Hepatocyte (in vitro differentiated cells): ENCODE data around the gene BCOR. TPM values are rescaled to one million over a fixed set of nuclear protein-coding genes. Genes with fewer than 3 reads are reported as not detected.

Source experiments
- DNase-seq: peaks from one replicate; pipeline ENCODE4 v3.0.0-alpha.2; 2016; ENCODE audit warnings: low spot score
- H2AFZ ChIP-seq: fragments of 200-600 bp; sonication (generic); 2 replicates; pipeline ENCODE4 v1.6.0; 2016; ENCODE audit warnings: antibody characterized with exemption, mild to moderate bottlenecking
- H3K27ac ChIP-seq: fragments of 200-600 bp; sonication (generic); 2 replicates; pipeline ENCODE4 v1.5.1; 2016; ENCODE audit warnings: mild to moderate bottlenecking
- H3K27me3 ChIP-seq: fragments of 200-600 bp; sonication (generic); 2 replicates; pipeline ENCODE4 v1.6.1; 2016
- H3K36me3 ChIP-seq: fragments of 200-600 bp; sonication (generic); replicated peaks from 2 replicates; pipeline ENCODE4 v1.5.1; 2016; ENCODE audit warnings: low read depth; ENCODE audit not compliant: insufficient read depth
- H3K4me1 ChIP-seq: fragments of 200-600 bp; sonication (generic); 2 replicates; pipeline ENCODE4 v1.5.1; 2016; ENCODE audit warnings: mild to moderate bottlenecking, moderate library complexity; ENCODE audit not compliant: insufficient read depth
- H3K4me2 ChIP-seq: fragments of 200-600 bp; sonication (generic); 2 replicates; pipeline ENCODE4 v1.6.0; 2016
- H3K4me3 ChIP-seq: fragments of 200-600 bp; sonication (generic); 2 replicates; pipeline ENCODE4 v1.5.1; 2016; ENCODE audit warnings: mild to moderate bottlenecking
- H3K79me2 ChIP-seq: fragments of 200-600 bp; sonication (generic); 2 replicates; pipeline ENCODE4 v1.6.0; 2017; ENCODE audit warnings: mild to moderate bottlenecking
- H3K9me2 ChIP-seq: fragments of 200-600 bp; sonication (generic); replicated peaks from 2 replicates; pipeline ENCODE4 v1.6.0; 2017; ENCODE audit warnings: mild to moderate bottlenecking; ENCODE audit not compliant: insufficient read depth
- H3K9me3 ChIP-seq: fragments of 200-600 bp; sonication (generic); 2 replicates; pipeline ENCODE4 v1.5.1; 2016; ENCODE audit warnings: low read depth, mild to moderate bottlenecking
- H4K20me1 ChIP-seq: fragments of 200-600 bp; sonication (generic); 2 replicates; pipeline ENCODE4 v1.6.0; 2016; ENCODE audit warnings: mild to moderate bottlenecking; ENCODE audit not compliant: insufficient read depth, poor library complexity, severe bottlenecking
- EZH2 ChIP-seq: fragments of 200-600 bp; sonication (generic); IDR thresholded peaks from 2 replicates; pipeline ENCODE4 v1.6.1; 2016; ENCODE audit warnings: antibody characterized with exemption, mild to moderate bottlenecking, borderline replicate concordance
- EZH2phosphoT487 ChIP-seq: fragments of 200-600 bp; sonication (generic); IDR thresholded peaks from one replicate; pipeline ENCODE4 v1.6.1; 2018; ENCODE audit warnings: antibody characterized with exemption, mild to moderate bottlenecking, low read depth, moderate library complexity; ENCODE audit not compliant: unreplicated experiment, severe bottlenecking
- WGBS: methylation state at CpG from one replicate; pipeline ENCODE4 v1.1.6; 2016; ENCODE audit warnings: low lambda C conversion rate; ENCODE audit errors: missing lambda C conversion rate; 5-methylcytosine and 5-hydroxymethylcytosine counted together
- polyA plus RNA-seq: library from polyadenylated mRNA; unstranded; fragments of >200 nt; fragmentation: Nextera tagmentation; extraction: Ambion mirVana; gene quantifications from 2 replicates; pipeline ENCODE4 v1.2.1, GENCODE V29; 2016
- total RNA-seq: library from RNA; depleted of rRNA; stranded (reverse); fragments of >200 nt; gene quantifications from 2 replicates; pipeline ENCODE4 v1.2.3, GENCODE V29; 2014
- TF ChIP-seq, protein P1 (sequence below): fragments of 200-600 bp; sonication (generic); IDR thresholded peaks from 2 replicates; pipeline ENCODE4 v1.5.1; 2016; ENCODE audit warnings: antibody characterized with exemption, mild to moderate bottlenecking; ENCODE audit not compliant: poor library complexity

The BCOR gene
- total and polyA plus RNA-seq, 2 experiments from 2014 or later = 13.6 to 22.9 TPM

DNA sequence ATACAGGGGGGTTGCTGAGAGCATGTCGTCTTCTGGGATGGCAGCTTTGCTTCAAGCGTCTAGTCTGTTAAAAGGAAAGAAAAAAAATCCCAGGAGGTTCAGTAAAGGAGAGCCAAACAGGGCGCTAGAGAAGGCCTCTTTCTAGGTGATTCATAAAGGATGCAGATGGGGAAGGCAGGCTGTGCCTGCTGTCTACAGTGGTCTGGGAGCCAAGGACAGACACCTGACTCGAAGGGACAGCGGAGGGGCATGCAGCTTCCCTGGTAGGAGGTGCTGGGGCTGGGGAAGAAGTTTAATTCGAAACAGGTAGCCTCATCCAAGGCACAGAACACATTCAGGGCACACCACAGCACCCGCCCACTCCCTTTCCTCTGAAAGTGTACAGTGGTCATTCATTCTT is 19.9 kb downstream of the BCOR start:
- Histone ChIP-seq H3K4me2 (no peak overlapping the region), H2AFZ (no peak overlapping the region), H4K20me1 (peaks cover 36% of the 10 kb centered on the region), H3K9me3 (no peaks in the 10 kb centered on the region), H3K4me1 (peaks cover 21% of the 10 kb centered on the region), H3K9me2 (no peaks in the 10 kb centered on the region), H3K27me3 (no peaks in the 10 kb centered on the region), H3K36me3 (no peaks in the 10 kb centered on the region), H3K4me3 (no peak overlapping the region), H3K27ac (no peak overlapping the region), H3K79me2 (peaks cover 31% of the 10 kb centered on the region)
- TF ChIP-seq EZH2 (no peak), EZH2phosphoT487 (no peak)
- TF ChIP-seq, protein P1, sequence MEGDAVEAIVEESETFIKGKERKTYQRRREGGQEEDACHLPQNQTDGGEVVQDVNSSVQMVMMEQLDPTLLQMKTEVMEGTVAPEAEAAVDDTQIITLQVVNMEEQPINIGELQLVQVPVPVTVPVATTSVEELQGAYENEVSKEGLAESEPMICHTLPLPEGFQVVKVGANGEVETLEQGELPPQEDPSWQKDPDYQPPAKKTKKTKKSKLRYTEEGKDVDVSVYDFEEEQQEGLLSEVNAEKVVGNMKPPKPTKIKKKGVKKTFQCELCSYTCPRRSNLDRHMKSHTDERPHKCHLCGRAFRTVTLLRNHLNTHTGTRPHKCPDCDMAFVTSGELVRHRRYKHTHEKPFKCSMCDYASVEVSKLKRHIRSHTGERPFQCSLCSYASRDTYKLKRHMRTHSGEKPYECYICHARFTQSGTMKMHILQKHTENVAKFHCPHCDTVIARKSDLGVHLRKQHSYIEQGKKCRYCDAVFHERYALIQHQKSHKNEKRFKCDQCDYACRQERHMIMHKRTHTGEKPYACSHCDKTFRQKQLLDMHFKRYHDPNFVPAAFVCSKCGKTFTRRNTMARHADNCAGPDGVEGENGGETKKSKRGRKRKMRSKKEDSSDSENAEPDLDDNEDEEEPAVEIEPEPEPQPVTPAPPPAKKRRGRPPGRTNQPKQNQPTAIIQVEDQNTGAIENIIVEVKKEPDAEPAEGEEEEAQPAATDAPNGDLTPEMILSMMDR = no peak
- DNase-seq = no peak
- 81% methylated on average over 7 of the region's 7 CpGs for WGBS

DNA sequence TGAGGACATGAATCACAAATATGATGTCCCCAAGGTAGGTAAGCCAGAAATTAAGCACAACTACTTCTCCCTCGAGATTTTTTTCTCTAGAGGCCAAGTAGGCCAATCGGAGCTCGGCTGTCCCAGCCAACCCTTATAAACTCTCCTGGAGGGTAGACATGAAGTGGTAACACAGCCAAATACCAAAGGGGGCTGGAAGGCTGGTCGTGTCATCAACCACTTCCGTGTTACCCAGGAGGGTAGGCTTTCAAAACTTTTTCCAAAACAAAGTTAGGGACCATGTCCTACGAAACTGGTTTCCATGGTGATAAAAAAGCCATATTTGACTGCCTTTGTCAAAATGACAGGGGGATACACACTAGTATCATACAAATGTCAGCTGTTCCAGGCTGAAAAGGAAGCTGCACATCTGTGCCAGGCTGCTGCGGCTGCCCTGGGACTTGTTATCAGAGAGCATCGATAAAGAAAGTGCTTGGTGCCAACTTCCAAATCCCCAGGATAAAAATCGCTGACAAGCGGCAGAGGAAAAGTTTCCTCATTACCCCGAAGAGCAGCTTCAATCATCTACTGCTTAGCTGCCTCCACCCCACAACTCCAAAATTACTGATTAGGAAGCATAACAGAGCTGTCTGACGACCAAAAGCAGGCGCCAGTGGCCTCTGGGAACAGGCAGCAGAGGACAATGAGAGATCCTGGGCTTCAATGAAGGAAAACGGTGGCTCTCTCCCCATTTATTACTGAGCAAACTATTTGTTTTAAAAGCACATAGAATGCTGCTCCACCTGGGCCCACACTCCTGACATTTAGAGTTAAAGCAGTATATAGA is 20.8 kb downstream of the BCOR start:
- no peak for DNase-seq
- Histone ChIP-seq H3K79me2 (peaks cover 27% of the 10 kb centered on the region), H3K9me2 (no peaks in the 10 kb centered on the region), H3K27ac (no peak overlapping the region), H3K4me2 (no peak overlapping the region), H4K20me1 (peaks cover 30% of the 10 kb centered on the region), H3K4me1 (peaks cover 13% of the 10 kb centered on the region), H3K4me3 (no peak overlapping the region), H3K27me3 (no peaks in the 10 kb centered on the region), H3K36me3 (no peaks in the 10 kb centered on the region), H2AFZ (no peak overlapping the region), H3K9me3 (no peaks in the 10 kb centered on the region)
- TF ChIP-seq, protein P1 = no peak
- no peak for TF ChIP-seq EZH2
- TF ChIP-seq EZH2phosphoT487 = no peak
- WGBS = 75% methylated on average over 14 of the region's 14 CpGs

DNA sequence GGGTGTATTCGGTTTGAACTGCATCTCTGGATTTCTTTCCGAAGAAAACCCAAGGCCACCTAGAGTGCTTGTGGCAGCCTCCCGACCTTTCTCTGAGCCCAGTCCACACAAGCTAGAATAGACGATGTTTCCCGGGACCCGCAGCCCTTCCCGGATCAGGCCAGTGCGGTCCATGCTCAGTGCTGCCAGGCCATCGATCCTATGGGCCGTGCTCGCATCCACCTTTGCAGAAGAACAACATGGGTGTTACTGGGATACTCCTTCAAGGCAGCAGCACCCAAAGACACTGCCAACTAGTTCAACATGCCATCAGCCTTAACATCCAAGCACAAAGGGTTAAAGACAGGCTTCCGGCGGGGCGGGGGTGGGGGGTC is 22.8 kb downstream of the BCOR start:
- H3K27me3 ChIP-seq = no peaks in the 10 kb centered on the region
- peaks cover 14% of the 10 kb centered on the region for H3K79me2 ChIP-seq
- no peak overlapping the region for H3K4me3 ChIP-seq
- WGBS = 95% methylated on average over 14 of the region's 14 CpGs
- H3K4me2 ChIP-seq = no peak overlapping the region
- H3K9me2 ChIP-seq = no peaks in the 10 kb centered on the region
- no peak for DNase-seq
- peaks cover 13% of the 10 kb centered on the region for H4K20me1 ChIP-seq
- no peaks in the 10 kb centered on the region for H3K9me3 ChIP-seq
- H3K36me3 ChIP-seq = no peaks in the 10 kb centered on the region
- H2AFZ ChIP-seq = no peak overlapping the region
- H3K4me1 ChIP-seq = no peaks in the 10 kb centered on the region
- TF ChIP-seq, protein P1 = no peak
- TF ChIP-seq EZH2 (no peak), EZH2phosphoT487 (no peak)
- no peak overlapping the region for H3K27ac ChIP-seq
